ENCODE measurements around the gene PCP2.

Gene PCP2

DNA sequence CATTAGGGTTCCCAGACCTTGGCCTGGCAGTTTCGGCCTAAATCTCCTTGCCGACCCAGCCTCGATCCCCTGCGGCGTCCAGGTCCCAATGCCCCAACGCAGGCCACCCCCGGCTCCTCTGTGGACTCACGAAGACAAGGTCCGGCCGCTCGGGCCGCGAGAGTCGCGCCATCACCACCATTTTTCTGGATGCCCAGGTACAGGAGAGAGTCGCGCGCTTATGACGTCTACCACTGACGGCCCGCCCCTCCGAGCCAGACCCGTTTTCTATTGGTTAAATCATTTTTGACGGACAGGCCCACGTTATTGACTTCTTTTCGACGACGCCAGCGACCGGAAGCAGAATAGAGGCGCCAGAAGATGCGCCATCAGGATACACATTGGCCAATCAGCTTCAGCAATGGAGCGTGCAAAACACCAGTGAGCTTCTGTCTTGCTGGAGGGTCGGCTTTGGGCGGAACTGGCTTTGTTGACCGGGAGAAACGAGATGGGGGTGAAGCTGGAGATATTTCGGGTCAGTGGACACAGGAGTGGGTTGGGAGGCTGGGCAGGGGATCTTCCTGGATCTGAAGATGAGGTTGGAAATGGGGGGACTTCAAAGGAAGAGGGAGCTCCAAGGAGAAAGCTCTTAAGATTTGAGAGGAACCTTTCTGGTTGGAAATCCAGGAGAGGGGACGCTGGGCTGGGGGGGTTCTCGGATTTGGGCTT lies 4.0 kb downstream of the PCP2 start, which contains the start of the genes PET100 and XAB2:
Gene PET100, plus strand, starts transcription at position 447 of the 708 bp plus-strand sequence. Its CDS starts 41 bp downstream, at position 488.
Gene XAB2, minus strand, starts transcription at position 199 of the 708 bp plus-strand sequence. Its CDS starts 18 bp downstream, at position 181.
- TF ChIP-seq, protein P1, sequence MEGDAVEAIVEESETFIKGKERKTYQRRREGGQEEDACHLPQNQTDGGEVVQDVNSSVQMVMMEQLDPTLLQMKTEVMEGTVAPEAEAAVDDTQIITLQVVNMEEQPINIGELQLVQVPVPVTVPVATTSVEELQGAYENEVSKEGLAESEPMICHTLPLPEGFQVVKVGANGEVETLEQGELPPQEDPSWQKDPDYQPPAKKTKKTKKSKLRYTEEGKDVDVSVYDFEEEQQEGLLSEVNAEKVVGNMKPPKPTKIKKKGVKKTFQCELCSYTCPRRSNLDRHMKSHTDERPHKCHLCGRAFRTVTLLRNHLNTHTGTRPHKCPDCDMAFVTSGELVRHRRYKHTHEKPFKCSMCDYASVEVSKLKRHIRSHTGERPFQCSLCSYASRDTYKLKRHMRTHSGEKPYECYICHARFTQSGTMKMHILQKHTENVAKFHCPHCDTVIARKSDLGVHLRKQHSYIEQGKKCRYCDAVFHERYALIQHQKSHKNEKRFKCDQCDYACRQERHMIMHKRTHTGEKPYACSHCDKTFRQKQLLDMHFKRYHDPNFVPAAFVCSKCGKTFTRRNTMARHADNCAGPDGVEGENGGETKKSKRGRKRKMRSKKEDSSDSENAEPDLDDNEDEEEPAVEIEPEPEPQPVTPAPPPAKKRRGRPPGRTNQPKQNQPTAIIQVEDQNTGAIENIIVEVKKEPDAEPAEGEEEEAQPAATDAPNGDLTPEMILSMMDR (IDR thresholded peaks at IDR 0.05; ENCODE audit: insufficient read depth, low read depth, low read length, missing control alignments) = no peak
- DNase-seq (ENCODE audit: low read depth) = peak; percentile 99
- H3K4me3 ChIP-seq (ENCODE audit: low read length) = peak within 1 kb of the TSS; percentile 100

DNA sequence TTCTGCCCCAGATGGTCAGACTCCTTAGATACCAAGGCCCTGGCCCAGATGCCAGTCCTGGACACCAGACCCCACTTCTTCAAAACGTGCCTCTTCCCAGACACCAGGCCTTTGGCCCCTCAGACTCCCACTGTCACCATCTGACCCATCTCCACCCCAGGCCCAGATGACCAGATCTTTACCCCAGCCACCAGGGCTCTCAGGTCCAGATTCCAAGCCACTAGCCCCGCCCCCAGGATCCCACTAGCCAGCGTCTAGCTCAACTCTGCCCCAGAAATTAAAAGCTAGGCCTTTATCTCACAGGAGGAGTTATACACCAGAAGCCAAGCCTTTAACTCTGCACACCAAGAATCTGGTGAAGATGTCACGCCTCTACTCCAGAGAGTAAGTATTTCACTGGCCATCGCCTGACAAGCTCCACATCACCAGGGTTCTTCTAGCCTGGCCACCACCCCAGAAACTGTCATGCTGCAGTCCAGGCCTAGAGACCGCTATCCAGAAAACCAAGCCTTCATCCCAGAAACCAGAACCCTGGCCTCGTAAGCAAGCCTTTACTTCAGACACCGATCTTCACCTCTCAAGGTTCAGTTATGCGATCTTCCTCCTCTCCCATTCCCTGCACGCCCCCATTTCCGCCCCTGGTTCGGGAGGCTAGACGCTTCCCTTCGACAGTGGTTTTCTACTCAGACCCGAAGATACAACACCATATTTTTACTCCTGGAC lies 4.8 kb downstream of the PCP2 start:
- H3K4me3 ChIP-seq (ENCODE audit: low read length) = peak overlapping the region; percentile 100
- DNase-seq (ENCODE audit: low read depth) = no peak
- TF ChIP-seq, protein P1 (IDR thresholded peaks at IDR 0.05; ENCODE audit: insufficient read depth, low read depth, low read length, missing control alignments) = no peak

DNA sequence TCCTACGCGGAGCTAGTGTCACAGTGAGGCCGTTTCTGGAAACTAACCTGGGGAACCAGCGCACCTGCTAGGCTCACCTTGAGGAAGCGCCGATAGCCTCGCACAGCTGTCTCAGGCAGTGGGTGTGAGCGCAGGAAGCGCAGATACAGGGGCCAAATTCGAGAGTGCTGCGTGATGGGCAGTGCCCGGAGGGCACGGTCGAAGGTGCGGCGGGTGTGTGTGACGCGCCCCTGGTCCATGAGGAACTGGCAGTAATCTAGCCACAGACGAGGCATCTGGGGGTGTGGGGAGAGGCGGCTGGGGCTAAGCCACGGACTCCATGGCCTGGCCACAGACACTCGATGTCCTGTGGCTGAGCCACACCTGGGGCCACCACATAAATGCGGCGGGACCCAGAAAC lies 6.4 kb downstream of the PCP2 start:
- DNase-seq (ENCODE audit: low read depth) = no peak
- H3K4me3 ChIP-seq (ENCODE audit: low read length) = no peak overlapping the region
- TF ChIP-seq, protein P1 (IDR thresholded peaks at IDR 0.05; ENCODE audit: insufficient read depth, low read depth, low read length, missing control alignments) = no peak

DNA sequence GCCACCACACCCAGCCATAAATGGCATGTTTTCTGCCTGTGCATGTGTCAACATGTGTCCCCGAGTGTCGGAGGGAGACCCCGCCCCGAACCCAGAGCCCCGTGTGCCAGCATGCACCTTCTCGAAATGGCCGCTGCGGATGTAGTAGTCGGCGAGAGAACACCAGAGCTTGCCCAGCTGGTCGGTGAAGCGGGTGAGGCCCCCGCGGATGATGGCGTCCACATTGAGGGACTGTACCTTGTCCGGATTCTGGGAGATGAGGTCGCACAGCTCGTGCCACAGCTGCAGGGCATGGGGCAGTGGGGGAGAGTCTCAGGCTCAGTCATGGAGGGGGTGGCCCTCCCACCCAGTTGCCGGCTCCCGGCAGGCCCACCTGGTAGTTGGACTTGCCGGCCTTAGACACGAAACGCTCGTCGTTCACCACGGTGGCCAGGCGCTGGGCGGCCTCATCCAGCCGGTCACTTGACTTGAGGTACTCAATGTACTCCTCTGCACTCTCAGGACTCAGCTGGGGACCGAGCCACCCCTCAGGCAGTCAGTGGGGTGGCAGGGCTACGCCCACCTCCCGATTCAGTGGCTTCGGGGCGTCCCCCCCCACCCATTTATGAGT lies 7.7 kb downstream of the PCP2 start:
- TF ChIP-seq, protein P1 (IDR thresholded peaks at IDR 0.05; ENCODE audit: insufficient read depth, low read depth, low read length, missing control alignments) = no peak
- no peak for DNase-seq (ENCODE audit: low read depth)
- no peak overlapping the region for H3K4me3 ChIP-seq (ENCODE audit: low read length)

DNA sequence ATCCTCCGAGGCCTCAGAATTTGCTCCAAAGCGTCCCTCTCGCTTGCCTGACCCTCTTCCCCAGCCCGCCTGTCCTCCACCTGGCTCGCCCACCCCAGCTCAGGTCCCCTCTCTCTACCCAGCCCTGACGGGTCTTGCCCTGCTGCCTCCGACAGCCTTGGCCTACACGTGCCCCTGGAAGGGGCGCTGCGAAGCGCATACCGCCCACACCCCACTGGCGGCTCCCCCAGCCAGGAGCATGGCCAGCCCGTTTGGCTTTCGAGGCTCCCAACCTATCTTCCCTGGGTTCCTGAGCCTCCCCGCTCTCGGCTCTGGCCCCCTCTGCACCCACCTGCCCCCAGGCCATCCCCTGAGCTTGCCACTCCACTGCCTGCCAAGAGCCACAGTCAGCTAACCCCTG lies 8.7 kb downstream of the PCP2 start:
- no peak overlapping the region for H3K4me3 ChIP-seq (ENCODE audit: low read length)
- DNase-seq (ENCODE audit: low read depth) = no peak
- TF ChIP-seq, protein P1 (IDR thresholded peaks at IDR 0.05; ENCODE audit: insufficient read depth, low read depth, low read length, missing control alignments) = no peak

DNA sequence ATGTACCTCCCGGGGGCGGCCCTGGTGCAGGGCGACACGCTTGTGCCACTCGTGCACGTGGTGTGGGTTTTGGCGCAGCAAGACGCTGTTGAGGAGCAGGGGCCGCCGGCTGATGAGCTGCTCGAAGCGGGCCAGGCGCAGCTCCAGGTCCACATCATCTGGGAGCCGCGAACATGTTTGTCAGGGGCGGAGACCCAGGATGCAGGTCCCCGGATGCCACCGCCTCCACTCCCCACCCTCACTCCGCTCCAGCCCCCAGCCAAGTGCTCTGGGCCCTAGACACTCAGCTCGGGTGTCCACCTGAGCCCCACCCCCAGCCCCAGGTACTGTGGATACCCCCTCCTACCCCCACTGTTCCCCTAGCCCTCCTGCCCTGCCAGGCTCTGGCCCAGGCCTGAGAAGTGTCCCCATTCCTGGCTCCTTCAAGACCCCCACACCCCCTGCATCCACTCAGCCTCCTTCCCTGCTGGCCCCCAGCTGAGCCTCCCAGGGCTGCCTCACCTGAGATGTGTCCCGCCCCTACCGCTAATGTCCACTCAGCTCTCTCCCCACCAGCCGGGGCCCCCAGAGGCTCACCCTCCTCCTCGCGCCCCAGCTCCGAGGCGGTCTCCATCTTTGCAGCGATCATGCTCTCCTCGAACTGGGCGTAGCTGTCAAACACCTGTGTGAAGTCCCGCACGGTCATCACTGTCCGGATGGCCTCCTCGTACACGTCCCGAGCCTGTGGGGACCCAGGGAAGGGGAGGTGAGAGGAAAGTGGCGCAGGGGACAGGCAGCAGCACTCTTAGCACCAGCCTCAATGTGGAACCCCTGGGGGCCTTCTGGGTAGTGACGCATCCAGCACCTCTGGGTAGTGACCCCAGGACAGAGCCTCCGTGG lies 9.6 kb downstream of the PCP2 start:
- TF ChIP-seq, protein P1 (IDR thresholded peaks at IDR 0.05; ENCODE audit: insufficient read depth, low read depth, low read length, missing control alignments) = no peak
- no peak overlapping the region for H3K4me3 ChIP-seq (ENCODE audit: low read length)
- no peak for DNase-seq (ENCODE audit: low read depth)

Data from epithelial cell of esophagus (primary cell).